ENCODE data around the gene WDR20. TPM values are rescaled to one million over a fixed set of nuclear protein-coding genes. Genes with fewer than 3 reads are reported as not detected.
A peak's percentile ranks its signal among the peaks of the same experiment; 100 is the strongest.

The WDR20 gene
- total and polyA plus RNA-seq, 2 donors (not counting 3 experiments of a cell fraction or from before 2014, with no cell fraction given), result 12.2 to 22.4 TPM

GRCh38 chr14:102209224-102209966 is 69.7 kb downstream of the WDR20 start:
- CTCF ChIA-PET, result no interaction called here
- POLR2A ChIA-PET, result no interaction called here

More at GRCh38 chr14:102209224-102209966, 69.7 kb downstream of the WDR20 start:
- H3K4me1 ChIP-seq (ENCODE audit: control insufficient read depth, extremely low read depth, insufficient read depth, low read length), result no peaks in the 10 kb centered on the region
- FAIRE-seq (no peak), DNase-seq (ENCODE audit: low read depth, low spot score) (no peak)
- H3K79me2 ChIP-seq (ENCODE audit: control insufficient read depth, insufficient read depth, low read length), result no peaks in the 10 kb centered on the region
- peaks cover 0 to 13% of the 10 kb centered on the region in 2 experiments for H3K36me3 ChIP-seq (ENCODE audit: control insufficient read depth in 2 of 2, extremely low read depth in 1 of 2, insufficient read depth in 2 of 2, low read length in 2 of 2)
- H3K27me3 ChIP-seq (ENCODE audit: control insufficient read depth in 2 of 2, insufficient read depth in 2 of 2, low read length in 2 of 2), result no peaks in the 10 kb centered on the region
- no peaks in the 10 kb centered on the region for H3K9me3 ChIP-seq (replicated peaks; ENCODE audit: control insufficient read depth, insufficient read depth, low read length)
- intact Hi-C loops (cut with micrococcal nuclease), result no loop called here
- H4K20me1 ChIP-seq (replicated peaks; ENCODE audit: control insufficient read depth, extremely low read depth, insufficient read depth, low read length), result no peaks in the 10 kb centered on the region
- H3K4me3 ChIP-seq (replicated peaks in 1 of 3; ENCODE audit: insufficient read depth in 1 of 3, low read depth in 1 of 3, low read length in 3 of 3), result no peak overlapping the region
- H3K9me1 ChIP-seq (replicated peaks; ENCODE audit: control insufficient read depth, extremely low read depth, insufficient read depth, low read length), result no peaks in the 10 kb centered on the region
- H3K27ac ChIP-seq (ENCODE audit: insufficient read depth, low read depth, low read length), result no peak overlapping the region
- TF ChIP-seq MYC (IDR thresholded peaks at IDR 0.05; ENCODE audit: low read depth, low read length) (no peak), GATA2 (IDR thresholded peaks at IDR 0.05; ENCODE audit: insufficient read depth, insufficient read length, low read depth, low read length) (no peak), MAX (IDR thresholded peaks at IDR 0.05; ENCODE audit: insufficient read depth, insufficient read length) (no peak), POLR2A (IDR thresholded peaks at IDR 0.05; ENCODE audit: low read depth, low read length) (no peak), EZH2 (IDR thresholded peaks at IDR 0.05; ENCODE audit: borderline replicate concordance, low read depth, low read length, severe bottlenecking) (no peak), FOS (IDR thresholded peaks at IDR 0.05; ENCODE audit: borderline replicate concordance, insufficient read depth, low read length) (no peak), JUN (IDR thresholded peaks at IDR 0.05; ENCODE audit: borderline replicate concordance, insufficient read depth, insufficient read length, low read depth) (no peak), POLR2AphosphoS5 (IDR thresholded peaks at IDR 0.05; ENCODE audit: insufficient read depth, low read depth, low read length) (no peak), CTCF (IDR thresholded peaks at IDR 0.05; ENCODE audit: extremely low read depth in 1 of 2, insufficient read depth in 1 of 2, low read depth in 1 of 2, low read length in 2 of 2) (no peak)
- no peak overlapping the region for H3K4me2 ChIP-seq (ENCODE audit: insufficient read depth, low read length)
- BruUV-seq (replicated peaks), result TSS peak; percentile 22
- H3K9ac ChIP-seq (replicated peaks; ENCODE audit: extremely low read depth, insufficient read depth, low read length), result no peak overlapping the region
- no peak overlapping the region for H2AFZ ChIP-seq (ENCODE audit: low read depth, low read length)
- dilution Hi-C loops (cut with MboI; ENCODE audit: extremely low pct_ligation_motif_present, low sequenced_read_pairs), result no loop called here
